PFSK-1 (cell line): Measurements from ENCODE around the gene CHD1.

ENCODE experiments used
- FOXP2 ChIP-seq: optimal IDR thresholded peaks from 2 replicates; pipeline ENCODE3; 2011; ENCODE audit warnings: borderline replicate concordance, control low read depth, inconsistent platforms; ENCODE audit not compliant: insufficient read depth; ENCODE audit errors: extremely low read length, extremely low read depth
- POLR2AphosphoS5 ChIP-seq: IDR thresholded peaks from 2 replicates; pipeline ENCODE4 v1.6.1; 2012; ENCODE audit warnings: low read depth, mild to moderate bottlenecking, control low read depth, low read length, moderate library complexity
- SIN3A ChIP-seq: IDR thresholded peaks from 2 replicates; pipeline ENCODE4 v1.6.1; 2012; ENCODE audit warnings: mild to moderate bottlenecking, low read length, moderate library complexity, borderline replicate concordance; ENCODE audit not compliant: insufficient read depth
- TAF1 ChIP-seq: IDR thresholded peaks from 2 replicates; pipeline ENCODE4 v1.6.1; 2012; ENCODE audit warnings: low read length, control low read depth, borderline replicate concordance; ENCODE audit not compliant: insufficient read depth
- TF ChIP-seq, protein P1 (sequence below), 2 experiments: IDR thresholded peaks; 2 replicates each; pipeline versions ENCODE4 v1.6.1 to v1.8.0; 2011 to 2012; ENCODE audit warnings: low read depth in 2 of 2, low read length in 2 of 2, control low read depth in 1 of 2, inconsistent platforms in 1 of 2, mild to moderate bottlenecking in 1 of 2, moderate library complexity in 1 of 2; ENCODE audit not compliant: insufficient read depth in 1 of 2

The CHD1 gene

DNA sequence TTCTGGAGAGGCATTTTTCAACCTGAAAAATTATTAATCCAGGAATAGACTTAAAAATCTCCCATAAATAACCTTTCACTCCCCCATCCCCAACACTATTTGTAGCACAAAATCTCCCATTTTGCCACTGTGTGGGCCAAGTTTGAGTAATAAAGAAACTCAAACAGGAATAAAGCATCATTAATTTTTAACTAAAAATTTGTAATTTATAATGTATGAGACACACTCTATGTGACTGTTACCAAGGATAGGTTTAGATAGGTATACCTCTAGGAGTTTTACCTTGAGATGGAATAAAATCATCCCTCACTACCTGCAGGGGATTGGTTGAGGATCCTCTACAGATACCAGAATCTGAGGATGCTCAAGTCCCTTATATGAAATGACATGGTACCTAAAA lies 30.1 kb downstream of the CHD1 start:
- no peak for TF ChIP-seq SIN3A
- TF ChIP-seq, protein P1, sequence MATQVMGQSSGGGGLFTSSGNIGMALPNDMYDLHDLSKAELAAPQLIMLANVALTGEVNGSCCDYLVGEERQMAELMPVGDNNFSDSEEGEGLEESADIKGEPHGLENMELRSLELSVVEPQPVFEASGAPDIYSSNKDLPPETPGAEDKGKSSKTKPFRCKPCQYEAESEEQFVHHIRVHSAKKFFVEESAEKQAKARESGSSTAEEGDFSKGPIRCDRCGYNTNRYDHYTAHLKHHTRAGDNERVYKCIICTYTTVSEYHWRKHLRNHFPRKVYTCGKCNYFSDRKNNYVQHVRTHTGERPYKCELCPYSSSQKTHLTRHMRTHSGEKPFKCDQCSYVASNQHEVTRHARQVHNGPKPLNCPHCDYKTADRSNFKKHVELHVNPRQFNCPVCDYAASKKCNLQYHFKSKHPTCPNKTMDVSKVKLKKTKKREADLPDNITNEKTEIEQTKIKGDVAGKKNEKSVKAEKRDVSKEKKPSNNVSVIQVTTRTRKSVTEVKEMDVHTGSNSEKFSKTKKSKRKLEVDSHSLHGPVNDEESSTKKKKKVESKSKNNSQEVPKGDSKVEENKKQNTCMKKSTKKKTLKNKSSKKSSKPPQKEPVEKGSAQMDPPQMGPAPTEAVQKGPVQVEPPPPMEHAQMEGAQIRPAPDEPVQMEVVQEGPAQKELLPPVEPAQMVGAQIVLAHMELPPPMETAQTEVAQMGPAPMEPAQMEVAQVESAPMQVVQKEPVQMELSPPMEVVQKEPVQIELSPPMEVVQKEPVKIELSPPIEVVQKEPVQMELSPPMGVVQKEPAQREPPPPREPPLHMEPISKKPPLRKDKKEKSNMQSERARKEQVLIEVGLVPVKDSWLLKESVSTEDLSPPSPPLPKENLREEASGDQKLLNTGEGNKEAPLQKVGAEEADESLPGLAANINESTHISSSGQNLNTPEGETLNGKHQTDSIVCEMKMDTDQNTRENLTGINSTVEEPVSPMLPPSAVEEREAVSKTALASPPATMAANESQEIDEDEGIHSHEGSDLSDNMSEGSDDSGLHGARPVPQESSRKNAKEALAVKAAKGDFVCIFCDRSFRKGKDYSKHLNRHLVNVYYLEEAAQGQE (IDR thresholded peaks at IDR 0.05; ENCODE audit: insufficient read depth in 1 of 2, low read depth in 2 of 2, low read length in 2 of 2) = no peak
- TF ChIP-seq FOXP2 = no peak
- TF ChIP-seq TAF1 = no peak
- TF ChIP-seq POLR2AphosphoS5 = no peak

DNA sequence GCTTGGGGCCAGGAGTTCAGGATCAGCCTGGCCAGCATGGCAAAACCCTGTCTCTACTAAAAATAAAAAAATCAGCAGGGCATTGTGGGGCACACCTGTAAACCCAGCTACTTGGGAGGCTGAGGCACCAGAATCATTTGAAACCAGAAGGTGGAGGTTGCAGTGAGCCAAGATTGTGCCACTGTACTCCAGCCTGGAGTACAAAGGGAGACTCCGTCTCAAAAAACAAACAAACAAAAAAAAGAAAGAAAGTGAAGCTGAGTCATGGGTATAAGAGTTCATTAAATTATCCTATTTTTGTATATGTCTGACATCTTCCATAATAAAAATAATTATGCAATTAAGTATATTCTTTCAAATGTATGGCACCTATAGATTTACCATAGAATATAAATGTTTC lies 37.2 kb downstream of the CHD1 start:
- no peak for TF ChIP-seq POLR2AphosphoS5
- TF ChIP-seq, protein P1 (IDR thresholded peaks at IDR 0.05; ENCODE audit: insufficient read depth in 1 of 2, low read depth in 2 of 2, low read length in 2 of 2) = no peak
- no peak for TF ChIP-seq FOXP2
- TF ChIP-seq SIN3A = no peak
- TF ChIP-seq TAF1 = no peak

- TF ChIP-seq, protein P1 (IDR thresholded peaks at IDR 0.05; ENCODE audit: insufficient read depth in 1 of 2, low read depth in 2 of 2, low read length in 2 of 2) = no peak
- no peak for TF ChIP-seq FOXP2
- TF ChIP-seq POLR2AphosphoS5 = no peak
- no peak for TF ChIP-seq SIN3A
- TF ChIP-seq TAF1 = no peak
Observed at GRCh38 chr5:98880598-98880997, 48.2 kb downstream of the CHD1 start.

GRCh38 chr5:98880151-98880550 lies 48.7 kb downstream of the CHD1 start:
- no peak for TF ChIP-seq POLR2AphosphoS5
- TF ChIP-seq, protein P1 (IDR thresholded peaks at IDR 0.05; ENCODE audit: insufficient read depth in 1 of 2, low read depth in 2 of 2, low read length in 2 of 2) = no peak
- no peak for TF ChIP-seq TAF1
- no peak for TF ChIP-seq SIN3A
- TF ChIP-seq FOXP2 = no peak

GRCh38 chr5:98877600-98877999 lies 51.2 kb downstream of the CHD1 start:
- TF ChIP-seq POLR2AphosphoS5 (no peak), TAF1 (no peak), SIN3A (no peak), FOXP2 (no peak)
- TF ChIP-seq, protein P1 (IDR thresholded peaks at IDR 0.05; ENCODE audit: insufficient read depth in 1 of 2, low read depth in 2 of 2, low read length in 2 of 2) = no peak
